Glutamatergic neuron (in vitro differentiated cells): ENCODE results near the gene ASIC3. TPM values are rescaled to one million over a fixed set of nuclear protein-coding genes. Genes with fewer than 3 reads are reported as not detected.

Experiments
- DNase-seq: peaks from one replicate; pipeline ENCODE4 v3.0.0; 2022
- H3K27ac Mint-ChIP-seq: one replicate; pipeline ENCODE4 v1.8.0; 2020; ENCODE audit warnings: mild to moderate bottlenecking, mixed read lengths, inconsistent platforms; ENCODE audit not compliant: unreplicated experiment
- H3K27me3 Mint-ChIP-seq: one replicate; pipeline ENCODE4 v1.8.0; 2020; ENCODE audit warnings: mild to moderate bottlenecking, moderate library complexity, mixed read lengths, inconsistent platforms; ENCODE audit not compliant: unreplicated experiment
- H3K36me3 Mint-ChIP-seq: one replicate; pipeline ENCODE4 v1.8.0; 2020; ENCODE audit warnings: mild to moderate bottlenecking, mixed read lengths, inconsistent platforms; ENCODE audit not compliant: unreplicated experiment
- H3K4me1 Mint-ChIP-seq: one replicate; pipeline ENCODE4 v1.8.0; 2020; ENCODE audit warnings: mild to moderate bottlenecking, low read depth, mixed read lengths, inconsistent platforms; ENCODE audit not compliant: unreplicated experiment
- H3K4me3 Mint-ChIP-seq: one replicate; pipeline ENCODE4 v1.8.0; 2020; ENCODE audit warnings: mild to moderate bottlenecking, mixed read lengths, inconsistent platforms; ENCODE audit not compliant: unreplicated experiment
- H3K9me3 Mint-ChIP-seq: one replicate; pipeline ENCODE4 v1.8.0; 2020; ENCODE audit warnings: mild to moderate bottlenecking, moderate library complexity, mixed read lengths, inconsistent platforms; ENCODE audit not compliant: unreplicated experiment
- total RNA-seq: library from RNA; stranded (reverse); fragmentation: NEBNext Ultra II Directional; extraction: Animal tissue kit (Norgen Biotek cat#: 25700); gene quantifications from one replicate; pipeline ENCODE4 v1.2.1, GENCODE V29; 2021; ENCODE audit not compliant: unreplicated experiment
- TF ChIP-seq, protein P1 (sequence below): fragments of 200-600 bp; sonication (generic); IDR thresholded peaks from one replicate; pipeline ENCODE4 v1.5.0; 2021; ENCODE audit not compliant: partially characterized antibody, unreplicated experiment

Gene ASIC3
- total RNA-seq, 1 donor from 2014 or later: 10.8 TPM

- no peak overlapping the region for H3K27ac Mint-ChIP-seq
- TF ChIP-seq, protein P1, sequence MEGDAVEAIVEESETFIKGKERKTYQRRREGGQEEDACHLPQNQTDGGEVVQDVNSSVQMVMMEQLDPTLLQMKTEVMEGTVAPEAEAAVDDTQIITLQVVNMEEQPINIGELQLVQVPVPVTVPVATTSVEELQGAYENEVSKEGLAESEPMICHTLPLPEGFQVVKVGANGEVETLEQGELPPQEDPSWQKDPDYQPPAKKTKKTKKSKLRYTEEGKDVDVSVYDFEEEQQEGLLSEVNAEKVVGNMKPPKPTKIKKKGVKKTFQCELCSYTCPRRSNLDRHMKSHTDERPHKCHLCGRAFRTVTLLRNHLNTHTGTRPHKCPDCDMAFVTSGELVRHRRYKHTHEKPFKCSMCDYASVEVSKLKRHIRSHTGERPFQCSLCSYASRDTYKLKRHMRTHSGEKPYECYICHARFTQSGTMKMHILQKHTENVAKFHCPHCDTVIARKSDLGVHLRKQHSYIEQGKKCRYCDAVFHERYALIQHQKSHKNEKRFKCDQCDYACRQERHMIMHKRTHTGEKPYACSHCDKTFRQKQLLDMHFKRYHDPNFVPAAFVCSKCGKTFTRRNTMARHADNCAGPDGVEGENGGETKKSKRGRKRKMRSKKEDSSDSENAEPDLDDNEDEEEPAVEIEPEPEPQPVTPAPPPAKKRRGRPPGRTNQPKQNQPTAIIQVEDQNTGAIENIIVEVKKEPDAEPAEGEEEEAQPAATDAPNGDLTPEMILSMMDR: no peak
Observed at GRCh38 chr7:151045262-151045661, 3.1 kb upstream of the ASIC3 start.

DNA sequence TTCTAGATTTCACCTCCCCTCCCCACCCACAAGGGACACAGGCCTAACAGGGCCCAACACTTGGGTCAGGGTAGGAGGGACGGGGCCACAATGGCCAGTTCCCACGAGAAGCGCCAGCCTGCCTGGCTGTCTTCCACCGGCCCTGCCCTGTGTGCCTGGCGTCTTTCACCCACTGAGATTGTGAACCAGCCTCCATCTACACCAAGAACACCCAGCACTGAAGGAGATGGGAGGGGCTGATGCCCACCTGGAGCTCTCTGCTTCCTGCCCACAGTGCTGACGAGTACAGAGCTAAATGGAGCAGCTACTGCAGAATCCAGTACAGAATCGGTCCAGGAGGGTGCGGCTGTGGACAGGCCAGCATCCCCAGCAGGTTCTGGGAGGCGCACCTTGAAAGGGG lies 2.4 kb upstream of the ASIC3 start:
- peak overlapping the region; percentile 52 for H3K4me3 Mint-ChIP-seq
- H3K27me3 Mint-ChIP-seq: peaks cover 11% of the 10 kb centered on the region
- TF ChIP-seq, protein P1: no peak
- H3K27ac Mint-ChIP-seq: peak overlapping the region; percentile 59
- peaks cover 17% of the 10 kb centered on the region for H3K4me1 Mint-ChIP-seq
- no peaks in the 10 kb centered on the region for H3K36me3 Mint-ChIP-seq
- no peak for DNase-seq
- peaks cover 4% of the 10 kb centered on the region for H3K9me3 Mint-ChIP-seq

More at GRCh38 chr7:151045262-151045661, 3.1 kb upstream of the ASIC3 start:
- Mint-ChIP-seq H3K27me3 (peaks cover 11% of the 10 kb centered on the region), H3K4me1 (peaks cover 17% of the 10 kb centered on the region), H3K36me3 (no peaks in the 10 kb centered on the region), H3K9me3 (peaks cover 6% of the 10 kb centered on the region), H3K4me3 (no peak overlapping the region)
- no peak for DNase-seq

DNA sequence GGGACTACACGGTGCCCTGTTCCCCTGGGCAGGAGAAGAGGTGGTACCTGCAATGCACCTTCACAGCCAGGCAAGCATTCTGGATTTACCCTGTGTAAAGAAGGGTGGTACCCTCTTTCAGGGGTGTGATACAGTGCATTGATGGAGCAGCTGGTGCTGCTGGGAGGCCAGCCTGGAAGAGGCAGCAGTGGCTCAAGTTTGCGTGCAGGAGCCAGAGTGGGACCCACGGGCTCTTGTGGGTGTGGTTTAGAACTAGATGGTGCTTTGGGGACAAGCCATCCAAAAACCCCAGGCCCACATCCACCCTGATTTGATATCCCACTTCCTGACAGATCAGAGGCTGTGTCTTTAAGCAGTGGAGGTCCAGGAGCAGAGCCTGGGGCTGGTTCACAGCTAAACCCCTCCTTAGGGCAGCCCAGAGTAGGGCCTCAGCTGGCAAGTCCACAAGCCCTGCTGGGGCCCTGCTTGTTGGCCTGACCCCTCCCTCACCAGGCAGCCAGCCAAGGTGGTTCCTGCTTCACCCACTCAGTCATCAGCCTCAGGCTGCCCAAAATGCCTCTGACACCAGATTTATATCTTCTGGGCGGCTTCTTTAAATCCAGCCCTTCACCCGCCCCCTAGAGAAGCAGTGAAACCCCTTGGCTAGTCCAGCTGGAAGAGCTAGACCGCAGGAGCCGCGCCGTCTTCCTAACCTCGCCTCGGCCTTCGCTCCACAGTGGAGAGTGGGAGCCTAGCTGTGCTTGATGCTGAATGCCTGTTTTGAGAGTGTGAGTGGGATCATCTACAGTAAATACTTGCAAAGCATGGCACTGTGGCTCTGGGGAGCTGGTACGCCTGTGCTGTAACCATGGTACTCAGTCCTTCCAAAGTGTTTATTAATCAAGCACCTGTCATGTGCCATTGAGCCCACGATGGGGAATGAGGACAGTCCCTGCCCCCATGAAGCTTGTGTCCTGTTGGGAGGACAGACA lies 1.4 kb upstream of the ASIC3 start:
- Mint-ChIP-seq H3K4me3 (no peak overlapping the region), H3K4me1 (peaks cover 10% of the 10 kb centered on the region), H3K9me3 (peaks cover 3% of the 10 kb centered on the region), H3K36me3 (no peaks in the 10 kb centered on the region), H3K27me3 (peaks cover 10% of the 10 kb centered on the region), H3K27ac (no peak overlapping the region)
- DNase-seq: no peak
- TF ChIP-seq, protein P1: no peak

DNA sequence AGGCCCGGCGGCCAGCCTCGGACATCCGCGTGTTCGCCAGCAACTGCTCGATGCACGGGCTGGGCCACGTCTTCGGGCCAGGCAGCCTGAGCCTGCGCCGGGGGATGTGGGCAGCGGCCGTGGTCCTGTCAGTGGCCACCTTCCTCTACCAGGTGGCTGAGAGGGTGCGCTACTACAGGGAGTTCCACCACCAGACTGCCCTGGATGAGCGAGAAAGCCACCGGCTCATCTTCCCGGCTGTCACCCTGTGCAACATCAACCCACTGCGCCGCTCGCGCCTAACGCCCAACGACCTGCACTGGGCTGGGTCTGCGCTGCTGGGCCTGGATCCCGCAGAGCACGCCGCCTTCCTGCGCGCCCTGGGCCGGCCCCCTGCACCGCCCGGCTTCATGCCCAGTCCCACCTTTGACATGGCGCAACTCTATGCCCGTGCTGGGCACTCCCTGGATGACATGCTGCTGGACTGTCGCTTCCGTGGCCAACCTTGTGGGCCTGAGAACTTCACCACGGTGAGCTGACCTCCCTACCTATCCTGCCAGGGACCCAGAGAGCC lies 656 bp downstream of the ASIC3 start:
- Mint-ChIP-seq H3K27ac (no peak overlapping the region), H3K36me3 (peaks cover 5% of the 10 kb centered on the region), H3K4me3 (no peak overlapping the region), H3K4me1 (peaks cover 10% of the 10 kb centered on the region), H3K9me3 (peaks cover 3% of the 10 kb centered on the region), H3K27me3 (peaks cover 8% of the 10 kb centered on the region)
- no peak for DNase-seq
- TF ChIP-seq, protein P1: no peak

- Mint-ChIP-seq H3K36me3 (peaks cover 5% of the 10 kb centered on the region), H3K4me3 (no peak overlapping the region), H3K9me3 (peaks cover 2% of the 10 kb centered on the region), H3K27ac (no peak overlapping the region), H3K4me1 (peaks cover 7% of the 10 kb centered on the region), H3K27me3 (peaks cover 8% of the 10 kb centered on the region)
- TF ChIP-seq, protein P1: no peak
- peak; percentile 62 for DNase-seq
Observed at GRCh38 chr7:151051108-151051507, 2.8 kb downstream of the ASIC3 start.
